ENCODE data around the gene SLC13A3.

The SLC13A3 gene

DNA sequence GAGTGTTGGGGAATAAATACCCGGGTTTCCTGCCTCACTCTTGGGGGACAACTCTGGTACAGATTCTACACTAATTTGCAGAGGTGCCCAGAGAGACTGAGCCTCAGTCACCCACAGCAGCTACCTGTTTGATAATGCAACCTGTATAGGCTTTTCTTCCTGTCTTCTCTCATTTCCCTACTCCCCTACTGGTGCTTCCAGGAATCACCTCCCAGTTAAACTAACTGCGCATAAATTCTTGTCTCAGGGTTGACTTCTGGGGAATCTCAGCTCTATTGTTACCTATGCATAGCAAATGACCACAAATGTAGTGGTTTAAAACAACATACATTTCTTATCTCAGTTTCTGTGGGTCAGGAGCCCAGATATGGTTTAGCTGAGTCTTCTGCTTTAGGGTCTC is 112.1 kb downstream of the SLC13A3 start:
- DNase-seq (ENCODE audit: low read depth in 2 of 2): no peak

DNA sequence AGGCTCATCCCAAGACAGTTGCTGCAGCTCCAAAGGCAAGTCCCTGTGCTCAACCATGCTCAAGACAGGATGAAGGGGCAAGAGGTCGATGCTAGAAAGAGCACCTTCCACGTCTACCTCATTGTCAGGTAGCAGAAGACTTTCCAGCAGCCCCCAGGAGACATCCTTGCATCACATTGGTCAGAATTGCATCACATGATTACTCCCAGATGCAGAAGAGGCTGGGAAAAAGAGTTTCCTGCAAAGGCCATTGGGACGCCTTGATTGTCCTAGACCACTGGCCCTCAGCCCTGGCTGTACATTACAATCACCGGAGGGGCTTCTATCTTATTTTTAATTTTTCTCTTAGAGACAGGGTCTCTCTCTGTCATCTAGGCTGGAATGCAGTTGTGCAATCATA is 120.6 kb downstream of the SLC13A3 start:
- DNase-seq (ENCODE audit: low read depth in 2 of 2): no peak

DNA sequence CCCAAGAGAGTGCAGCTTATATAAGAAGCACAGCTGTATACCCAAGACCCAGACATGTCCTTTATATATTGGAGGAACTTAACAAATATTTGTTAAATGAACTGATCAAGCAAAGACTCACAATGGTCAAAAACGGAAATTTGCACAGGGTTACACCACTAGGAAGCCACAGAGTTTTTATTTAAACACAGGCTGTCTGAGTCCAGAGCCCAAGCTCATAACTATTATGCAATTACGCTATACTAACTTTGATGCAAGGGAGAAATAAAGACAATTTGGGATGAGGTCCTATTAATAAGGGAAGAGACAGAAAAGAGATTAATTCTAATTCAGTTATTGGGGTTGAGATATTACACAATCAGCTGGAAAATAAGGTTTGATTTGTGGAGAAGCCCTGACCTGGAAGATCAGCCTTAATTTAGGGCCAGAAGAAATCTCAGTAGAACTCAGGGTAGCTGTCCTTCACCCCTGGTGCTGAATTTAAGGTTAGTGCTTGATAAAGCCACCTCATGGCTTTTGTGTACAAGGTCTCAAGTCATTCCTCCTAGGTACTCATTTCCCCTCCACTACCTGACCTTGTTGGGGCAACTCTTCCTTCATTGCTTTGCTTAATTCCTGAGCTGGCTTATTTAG is 127.4 kb downstream of the SLC13A3 start:
- DNase-seq (ENCODE audit: low read depth in 2 of 2): no peak

DNA sequence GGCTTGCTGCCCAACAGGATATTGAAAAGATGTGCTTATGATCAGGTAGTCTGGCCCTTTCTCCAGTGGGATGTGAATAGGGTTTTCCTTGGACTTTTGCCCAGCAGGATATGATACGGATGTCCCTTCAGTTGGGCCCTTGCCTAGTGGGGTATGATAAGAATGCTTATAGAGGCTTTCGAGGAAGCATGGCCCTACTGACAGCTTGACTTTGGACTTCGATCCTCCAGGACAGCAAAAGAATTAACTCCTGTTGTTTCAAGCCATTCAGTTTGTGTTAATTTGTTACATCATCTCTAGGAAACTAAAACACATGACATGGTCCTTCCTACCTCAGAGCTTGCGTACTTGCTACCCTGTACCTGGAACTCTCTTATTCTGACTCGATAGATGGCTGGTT is 128.2 kb downstream of the SLC13A3 start:
- DNase-seq (ENCODE audit: low read depth in 2 of 2): no peak

DNA sequence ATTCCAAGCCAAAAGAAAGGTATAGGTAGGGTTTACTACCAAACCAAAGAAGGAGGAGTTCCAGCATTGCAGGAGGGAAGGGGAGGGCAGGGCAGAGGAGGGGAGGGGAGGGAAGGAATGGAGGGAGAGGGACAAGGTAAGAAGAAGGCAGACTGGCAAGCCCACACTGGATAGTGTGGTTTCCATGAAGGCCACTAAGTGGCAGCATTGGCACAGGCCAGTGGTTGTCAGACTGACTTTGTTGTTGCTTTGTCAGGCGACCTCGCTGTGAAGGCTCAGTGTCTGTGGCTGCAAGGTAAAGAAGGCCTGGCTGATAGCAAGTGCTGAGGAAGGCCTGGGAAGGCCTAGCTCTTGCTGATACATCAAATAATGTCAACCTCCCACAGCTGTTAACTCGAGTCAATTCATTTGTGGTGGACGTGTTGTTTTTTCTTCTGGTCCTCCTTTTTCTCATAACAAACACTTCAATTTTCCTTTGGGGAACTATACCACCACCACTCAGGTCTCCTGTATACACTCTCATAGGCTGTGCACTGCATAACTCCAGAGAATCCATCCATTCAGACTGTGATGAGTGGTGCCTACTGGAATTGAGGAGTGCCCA is 130.2 kb downstream of the SLC13A3 start:
- DNase-seq (ENCODE audit: low read depth in 2 of 2): peak in 1 of 2 experiments; percentile 8

DNA sequence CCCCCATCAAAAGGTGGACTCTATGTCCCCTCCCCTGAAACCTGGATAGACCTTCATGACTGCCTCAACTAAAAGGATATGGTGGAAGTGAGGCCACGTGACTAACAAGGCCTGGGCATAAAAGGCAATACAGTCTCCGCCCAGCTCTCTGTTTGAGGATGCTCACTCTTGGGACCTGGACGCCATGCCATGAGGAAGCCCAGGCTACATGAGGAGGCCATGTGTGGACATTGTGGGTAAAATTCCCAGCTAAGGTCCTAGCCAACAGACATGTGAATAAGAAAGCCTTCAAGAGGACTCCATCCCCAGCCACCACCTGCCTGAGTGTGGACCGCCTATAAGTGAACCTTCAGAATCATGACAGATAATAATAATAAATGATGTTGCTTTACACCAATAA is 130.7 kb downstream of the SLC13A3 start:
- no peak for DNase-seq (ENCODE audit: low read depth in 2 of 2)

DNA sequence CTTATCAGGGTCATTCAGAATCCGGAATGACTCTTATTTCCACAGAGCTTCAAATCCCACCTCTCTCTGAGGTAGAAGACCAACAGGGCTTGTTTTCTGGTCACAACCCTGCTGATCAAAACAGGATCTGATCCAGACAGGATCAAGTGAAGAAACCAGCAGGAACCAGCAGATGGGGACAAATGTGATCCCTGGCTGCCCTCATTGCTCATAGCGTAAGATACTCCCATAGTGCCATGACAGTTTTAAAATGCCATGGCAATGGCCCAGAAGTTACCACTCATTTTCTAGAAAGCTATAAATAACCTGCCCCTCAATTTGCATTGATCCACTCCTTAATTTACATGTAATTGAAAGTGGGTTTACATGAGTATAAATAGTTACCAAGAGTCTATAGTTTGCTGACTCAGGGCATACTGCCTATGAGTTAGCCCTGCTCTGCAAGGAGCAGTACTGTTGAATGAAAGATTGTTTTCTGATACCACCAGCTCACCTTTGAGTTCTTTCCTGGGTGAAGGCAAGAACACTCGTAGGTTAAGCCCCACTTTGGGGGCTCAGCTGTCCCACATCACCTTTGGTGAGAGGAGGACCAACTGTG is 131.7 kb downstream of the SLC13A3 start:
- DNase-seq (ENCODE audit: low read depth in 2 of 2): no peak

DNA sequence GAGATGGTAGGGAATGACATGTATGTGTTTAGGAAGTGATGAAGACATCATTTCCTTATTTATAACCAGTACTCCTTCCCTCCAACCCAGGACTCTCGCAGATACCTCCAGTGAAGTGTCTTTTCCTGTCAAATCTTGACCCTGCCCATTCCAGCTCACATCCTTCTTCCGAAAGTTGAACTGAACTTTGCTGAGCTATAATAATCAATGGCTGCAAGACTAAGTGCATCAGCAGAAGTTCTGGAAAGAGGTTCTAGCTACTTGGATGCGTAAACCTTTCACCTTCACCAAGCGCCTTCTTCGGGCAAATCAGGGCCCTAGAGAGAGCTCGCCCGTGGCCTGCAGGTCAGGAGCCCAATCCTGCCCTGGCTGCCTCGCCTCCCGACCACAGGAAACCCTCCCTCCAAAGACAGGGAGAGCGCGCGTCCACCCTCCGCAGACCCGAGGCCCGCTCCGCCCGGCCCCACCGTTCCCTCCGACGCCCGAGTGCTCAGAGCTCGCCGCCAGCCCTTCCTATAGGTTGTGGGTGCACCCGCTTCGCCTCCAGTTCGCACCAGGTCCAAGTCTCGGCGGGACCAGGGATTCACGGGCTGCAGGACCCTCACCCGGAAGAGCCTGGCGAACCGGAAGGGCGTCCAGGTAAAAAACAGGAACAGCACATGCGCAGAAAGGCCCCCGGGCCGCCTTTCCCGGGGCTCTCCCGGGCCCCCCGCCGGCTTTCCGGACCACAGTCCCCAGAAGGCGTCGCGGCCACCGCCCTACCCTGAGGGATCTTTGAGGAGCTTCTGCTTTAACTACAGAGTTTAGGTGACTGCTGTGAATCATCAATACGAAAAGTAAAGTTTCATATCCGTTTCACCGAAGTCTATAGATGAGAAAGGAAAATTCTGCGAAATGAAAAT is 138.1 kb downstream of the SLC13A3 start, which contains the start of gene ZNF334:
ZNF334 (minus strand) TSS at position 617 of the 902 bp plus-strand sequence. CDS start 1,457 bp downstream, outside the sequence.
- DNase-seq (ENCODE audit: low read depth in 2 of 2): peak; percentile 7 to 26

DNA sequence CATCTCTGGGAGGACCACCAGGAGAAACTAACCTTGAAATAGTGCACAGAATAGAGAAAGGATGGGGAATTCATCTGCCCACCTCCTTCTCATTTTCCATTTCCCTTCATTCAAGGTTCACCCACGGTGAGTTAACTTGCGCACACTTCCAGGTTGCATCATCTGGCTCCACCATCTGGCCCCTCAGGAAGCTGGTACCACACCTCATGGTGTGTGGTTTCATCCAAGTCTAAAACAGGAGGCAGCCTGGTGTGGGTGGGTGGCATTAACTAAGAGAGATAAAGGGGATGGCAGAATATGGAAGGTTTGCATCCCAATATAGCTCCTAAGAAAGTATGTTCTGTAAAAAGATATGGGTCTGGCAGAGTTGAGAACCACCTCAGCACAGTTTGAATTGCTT is 141.7 kb downstream of the SLC13A3 start:
- no peak for DNase-seq (ENCODE audit: low read depth in 2 of 2)

All from fibroblast of skin of left biceps (primary cell).